ENCODE results near the gene APOE. TPM values are rescaled to one million over a fixed set of nuclear protein-coding genes. Genes with fewer than 3 reads are reported as not detected.
A peak's percentile ranks its signal among the peaks of the same experiment; 100 is the strongest.

The APOE gene
- total and polyA plus RNA-seq, 2 of the 13 experiments (the other 11 are each of a cell fraction or from before 2014, with no cell fraction given): 1,328 to 1,470 TPM

- TF ChIP-seq AHDC1 (CRISPR knock-in tag; IDR thresholded peaks at IDR 0.05; ENCODE audit: borderline replicate concordance) (peak; percentile 61; the same call in 1 of the 2 replicates), HNRNPL (IDR thresholded peaks at IDR 0.05; ENCODE audit: low read depth, low read length) (peak; percentile 96), SOX6 (IDR thresholded peaks at IDR 0.05) (no peak), SOX6 (CRISPR knock-in tag; IDR thresholded peaks at IDR 0.05) (peak; percentile 97), XBP1 (CRISPR knock-in tag; IDR thresholded peaks at IDR 0.05) (peak; percentile 67; the same call in 1 of the 2 replicates), SMC3 (IDR thresholded peaks at IDR 0.05; ENCODE audit: low read length) (no peak), ZNF414 (CRISPR knock-in tag; IDR thresholded peaks at IDR 0.05) (peak; percentile 86; the same call in 1 of the 2 replicates), DR1 (CRISPR knock-in tag; IDR thresholded peaks at IDR 0.05) (no peak; the same call in 1 of the 2 replicates), DRAP1 (CRISPR knock-in tag; IDR thresholded peaks at IDR 0.05) (peak; percentile 77), ZNF784 (CRISPR knock-in tag; IDR thresholded peaks at IDR 0.05; ENCODE audit: borderline replicate concordance) (peak; percentile 91), CENPT (CRISPR knock-in tag; IDR thresholded peaks at IDR 0.05; ENCODE audit: low read depth) (no peak), KLF16 (CRISPR knock-in tag; IDR thresholded peaks at IDR 0.05) (peak in 1 of 2 experiments; percentile 97; a peak in 2 of 4 replicates), THAP8 (CRISPR knock-in tag; IDR thresholded peaks at IDR 0.05; ENCODE audit: borderline replicate concordance) (no peak), ZBTB8A (CRISPR knock-in tag; IDR thresholded peaks at IDR 0.05; ENCODE audit: borderline replicate concordance, low read depth) (no peak), ISL2 (CRISPR knock-in tag; IDR thresholded peaks at IDR 0.05) (peak; percentile 91), GPBP1L1 (CRISPR knock-in tag; IDR thresholded peaks at IDR 0.05) (no peak), ARID3A (IDR thresholded peaks at IDR 0.05; ENCODE audit: low read depth, low read length) (no peak)
These were observed 19.7 kb downstream of the APOE start (continued) for GRCh38 chr19:44925114-44925891.

Measured in HepG2 (cell line).